ENCODE results near the gene NAA38. TPM values are rescaled to one million over a fixed set of nuclear protein-coding genes. Genes with fewer than 3 reads are reported as not detected.

Gene NAA38
- polyA plus RNA-seq, 1 donor: 50.7 TPM

DNA sequence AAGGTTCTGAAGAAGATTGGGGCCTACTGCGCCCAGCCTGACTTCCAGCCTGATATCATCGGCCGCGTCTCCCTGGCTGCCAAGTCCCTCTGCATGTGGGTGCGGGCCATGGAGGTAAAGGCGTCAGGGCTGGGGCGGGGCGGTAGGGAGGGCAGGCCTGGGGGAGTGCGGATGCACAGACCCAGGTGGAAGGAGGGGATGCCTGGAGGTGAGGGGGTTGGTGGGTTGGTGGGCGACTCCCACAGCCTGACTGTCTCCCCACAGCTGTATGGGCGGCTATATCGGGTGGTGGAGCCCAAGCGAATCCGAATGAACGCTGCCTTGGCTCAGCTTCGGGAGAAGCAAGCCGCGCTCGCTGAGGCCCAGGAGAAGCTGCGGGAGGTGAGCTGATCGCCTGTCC, 50.2 kb downstream of the NAA38 start:
- no peak overlapping the region for H3K27ac ChIP-seq (ENCODE audit: low read length)
- H3K4me1 ChIP-seq (ENCODE audit: control insufficient read depth, insufficient read depth, low read length): no peaks in the 10 kb centered on the region
- no peaks in the 10 kb centered on the region for H3K36me3 ChIP-seq (ENCODE audit: control insufficient read depth, insufficient read depth, low read length)
- no peaks in the 10 kb centered on the region for H3K9me3 ChIP-seq (ENCODE audit: control insufficient read depth, low read depth, low read length)
- WGBS (ENCODE audit: insufficient coverage, low lambda C conversion rate): no CpG with 5 or more reads among the region's 21 CpGs
- H3K27me3 ChIP-seq (ENCODE audit: control insufficient read depth, insufficient read depth, low read length): peaks cover 10% of the 10 kb centered on the region
- no peak for DNase-seq
- no peak overlapping the region for H3K4me3 ChIP-seq (ENCODE audit: low read length)

Other genes starting within 250 kb of the NAA38 start
- 28.2 TPM for gene FXR2, start 242.7 kb downstream of the NAA38 start, polyA plus RNA-seq
- 327 TPM for gene SAT2, start 229.7 kb downstream of the NAA38 start, polyA plus RNA-seq
- 23.6 TPM for gene SHBG, start 227.4 kb downstream of the NAA38 start, polyA plus RNA-seq
- gene ATP1B2, start 206.6 kb downstream of the NAA38 start, polyA plus RNA-seq: 4.8 TPM
- 49.7 TPM for gene TP53, start 170.1 kb downstream of the NAA38 start, polyA plus RNA-seq
- gene WRAP53, start 169.1 kb downstream of the NAA38 start, polyA plus RNA-seq: 7.9 TPM
- 7.4 TPM for gene EFNB3, start 152.4 kb downstream of the NAA38 start, polyA plus RNA-seq
- gene DNAH2, start 139.8 kb downstream of the NAA38 start, polyA plus RNA-seq: 0.09 TPM
- 24.9 TPM for gene KDM6B, start 23.3 kb downstream of the NAA38 start, polyA plus RNA-seq
- 10.4 TPM for gene TMEM88, start 2.5 kb downstream of the NAA38 start, polyA plus RNA-seq
- 13.8 TPM for gene CYB5D1, start 444 bp upstream of the NAA38 start, polyA plus RNA-seq
- gene CHD3, start 31.2 kb upstream of the NAA38 start, polyA plus RNA-seq: 73.8 TPM
- gene RNF227, start 58.7 kb upstream of the NAA38 start, polyA plus RNA-seq: 3.7 TPM
- gene KCNAB3, start 72.3 kb upstream of the NAA38 start, polyA plus RNA-seq: 5.3 TPM
- 101 TPM for gene TRAPPC1, start 74.4 kb upstream of the NAA38 start, polyA plus RNA-seq
- 30.1 TPM for gene CNTROB, start 74.6 kb upstream of the NAA38 start, polyA plus RNA-seq
- gene GUCY2D, start 145.1 kb upstream of the NAA38 start, polyA plus RNA-seq: 1.3 TPM
- 0.46 TPM for gene ALOX15B, start 181.5 kb upstream of the NAA38 start, polyA plus RNA-seq
- 2.8 TPM for gene ALOX12B, start 230.2 kb upstream of the NAA38 start, polyA plus RNA-seq